Activated T-helper 17 cell treated with anti-CD3 and anti-CD28 coated beads, Interleukin-2, amount 50 U/mL, for 72 hours (primary cell): ENCODE measurements around the gene NXNL1. TPM values are rescaled to one million over a fixed set of nuclear protein-coding genes. Genes with fewer than 3 reads are reported as not detected.
"Not testable (repeated sequence)": the region's sequence is repeated elsewhere in the genome, so short reads cannot be mapped to it uniquely, and the experiment has no call there.

ENCODE experiments used
- ATAC-seq: fragments of 150-1000 bp; cut with Tn5 transposase; replicated peaks from 2 replicates; pipeline ENCODE4 v1.10.0; 2021; ENCODE audit warnings: mild to moderate bottlenecking, moderate library complexity
- H3K27ac Mint-ChIP-seq: one replicate; pipeline ENCODE4 v1.8.0; 2022; ENCODE audit warnings: mixed read lengths
- H3K27me3 Mint-ChIP-seq: one replicate; pipeline ENCODE4 v1.8.0; 2022; ENCODE audit warnings: mixed read lengths
- H3K36me3 Mint-ChIP-seq: one replicate; pipeline ENCODE4 v1.8.0; 2022; ENCODE audit warnings: low read depth, mild to moderate bottlenecking, mixed read lengths
- H3K4me1 Mint-ChIP-seq: one replicate; pipeline ENCODE4 v1.8.0; 2022; ENCODE audit warnings: mixed read lengths
- H3K4me3 Mint-ChIP-seq: one replicate; pipeline ENCODE4 v1.8.0; 2022; ENCODE audit warnings: mild to moderate bottlenecking, mixed read lengths
- H3K9me3 Mint-ChIP-seq: one replicate; pipeline ENCODE4 v1.8.0; 2022; ENCODE audit warnings: mixed read lengths
- total RNA-seq, 2 donors: library from RNA; stranded (reverse); gene quantifications; one replicate each; pipeline ENCODE4 v1.2.3, GENCODE V29; 2022

NXNL1 gene
- total RNA-seq, 2 donors from 2014 or later = not detected

DNA sequence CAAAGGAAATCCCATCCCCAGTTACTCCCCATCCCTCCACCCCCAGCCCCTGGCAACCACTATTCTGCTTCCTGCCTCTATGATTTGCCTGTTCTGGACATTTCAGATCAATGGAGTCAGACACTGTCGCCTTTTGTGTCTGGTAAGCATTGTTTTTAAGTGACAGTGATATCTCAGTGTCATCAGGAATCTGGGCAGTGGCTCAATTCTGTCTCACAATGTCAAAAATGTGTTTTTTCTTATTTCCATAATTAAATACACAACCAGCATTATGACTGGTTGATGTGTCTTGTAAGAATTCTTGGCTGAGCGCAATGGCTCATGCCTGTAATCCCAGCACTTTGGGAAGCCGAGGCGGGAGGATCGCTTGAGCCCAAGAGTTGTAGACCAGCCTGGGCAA lies 30.6 kb upstream of the NXNL1 start:
- H3K4me1 Mint-ChIP-seq = peaks cover 13% of the 10 kb centered on the region

DNA sequence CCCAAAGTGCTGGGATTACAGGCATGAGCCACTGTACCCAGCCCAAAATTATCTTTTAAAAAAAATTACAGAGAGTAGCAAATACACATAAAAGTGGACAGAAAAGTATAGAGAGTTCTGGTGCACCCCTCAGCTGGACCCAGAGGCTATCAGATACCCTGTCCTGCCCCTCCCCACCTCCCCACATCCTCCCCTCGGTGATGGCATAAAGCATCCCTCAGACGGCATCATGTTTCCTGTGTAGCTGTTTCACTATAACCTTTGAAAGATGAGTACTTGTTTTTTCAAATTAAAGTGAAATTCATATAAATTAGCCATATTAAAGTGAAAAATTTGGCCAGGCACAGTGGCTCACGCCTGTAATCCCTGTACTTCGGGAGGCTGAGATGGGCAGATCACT lies 29.7 kb upstream of the NXNL1 start:
- H3K4me1 Mint-ChIP-seq = peaks cover 13% of the 10 kb centered on the region
- no peaks in the 10 kb centered on the region for H3K27me3 Mint-ChIP-seq
- H3K9me3 Mint-ChIP-seq = no peaks in the 10 kb centered on the region
- no peak overlapping the region for H3K27ac Mint-ChIP-seq
- H3K36me3 Mint-ChIP-seq = no peaks in the 10 kb centered on the region
- ATAC-seq = peak; percentile 37
- H3K4me3 Mint-ChIP-seq = no peak overlapping the region

More for the DNA sequence above, 30.6 kb upstream of the NXNL1 start:
- Mint-ChIP-seq H3K27ac (peak overlapping the region; percentile 24), H3K27me3 (no peaks in the 10 kb centered on the region), H3K9me3 (no peaks in the 10 kb centered on the region), H3K4me3 (no peak overlapping the region), H3K36me3 (no peaks in the 10 kb centered on the region)
- no peak for ATAC-seq

DNA sequence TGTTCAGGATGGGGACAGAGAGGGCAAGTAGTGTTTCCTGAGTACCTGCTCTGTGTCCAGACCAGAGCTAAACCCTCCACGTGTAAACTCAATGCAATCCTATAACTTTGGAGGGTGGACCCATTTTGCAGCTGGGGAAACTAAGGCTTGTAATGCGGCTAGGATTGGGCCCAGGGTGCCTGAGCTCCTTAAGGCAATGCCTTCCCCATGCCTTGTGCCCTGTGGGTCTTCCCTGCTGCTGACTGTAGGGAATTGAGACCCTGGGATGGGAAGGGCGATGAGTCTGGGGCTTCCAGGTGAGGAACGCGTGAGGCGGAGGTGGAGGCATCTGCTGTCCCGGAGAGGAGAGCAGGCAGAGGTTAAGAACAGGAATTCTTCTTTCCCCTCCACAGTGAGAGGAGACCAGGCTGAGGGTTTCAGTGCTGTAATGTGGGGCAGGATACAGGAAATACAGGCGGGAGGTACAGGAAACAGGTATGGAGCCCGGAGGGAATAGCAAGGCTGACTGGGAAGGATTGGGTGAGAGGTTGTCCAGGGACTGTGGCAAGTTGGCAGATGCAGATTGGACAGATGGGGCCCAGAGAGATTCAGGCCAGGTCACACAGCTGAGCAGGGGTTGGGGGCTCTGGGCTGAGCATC lies 28.8 kb upstream of the NXNL1 start:
- Mint-ChIP-seq H3K36me3 (no peaks in the 10 kb centered on the region), H3K4me3 (peak overlapping the region; percentile 39), H3K27ac (peak overlapping the region; percentile 83), H3K27me3 (no peaks in the 10 kb centered on the region), H3K9me3 (no peaks in the 10 kb centered on the region), H3K4me1 (peaks cover 13% of the 10 kb centered on the region)
- no peak for ATAC-seq

DNA sequence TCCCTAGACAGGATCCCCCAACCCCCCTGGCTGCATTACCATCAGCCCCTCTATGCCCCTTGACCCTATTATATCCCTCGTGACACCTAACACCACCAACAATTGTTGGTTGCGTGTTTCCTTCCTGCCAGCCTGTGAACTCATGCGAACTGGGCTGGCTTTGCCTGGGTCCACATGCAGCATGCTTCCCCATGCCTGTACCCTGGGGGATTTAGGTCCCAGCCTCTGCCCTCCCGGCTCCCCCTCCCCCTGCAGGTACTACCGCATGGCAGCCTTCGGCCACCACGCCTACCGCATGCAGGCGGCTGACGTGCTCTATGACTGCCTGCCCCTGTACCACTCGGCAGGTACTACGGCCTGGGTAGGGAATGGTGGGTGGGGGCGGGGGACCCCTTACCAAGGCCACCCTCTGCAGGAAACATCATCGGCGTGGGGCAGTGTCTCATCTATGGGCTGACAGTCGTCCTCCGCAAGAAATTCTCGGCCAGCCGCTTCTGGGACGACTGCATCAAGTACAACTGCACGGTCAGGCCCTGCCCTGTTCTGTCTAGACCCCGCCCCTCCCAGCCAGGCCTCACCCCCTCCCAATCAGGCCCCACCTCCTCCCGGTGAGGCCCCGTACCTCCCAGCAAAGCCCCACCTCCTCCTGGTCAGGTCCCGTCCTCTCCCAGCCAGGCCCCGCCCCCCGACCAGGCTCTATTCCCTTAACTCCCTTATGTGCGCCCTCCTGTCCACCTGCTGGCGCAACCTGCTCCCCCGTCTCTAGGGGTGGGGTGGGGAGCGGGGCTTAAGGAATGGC lies 28.1 kb upstream of the NXNL1 start:
- Mint-ChIP-seq H3K36me3 (no peaks in the 10 kb centered on the region), H3K4me3 (peak overlapping the region; percentile 39), H3K9me3 (no peaks in the 10 kb centered on the region), H3K27ac (peak overlapping the region; percentile 83), H3K4me1 (peaks cover 13% of the 10 kb centered on the region), H3K27me3 (no peaks in the 10 kb centered on the region)
- ATAC-seq = peak; percentile 95

DNA sequence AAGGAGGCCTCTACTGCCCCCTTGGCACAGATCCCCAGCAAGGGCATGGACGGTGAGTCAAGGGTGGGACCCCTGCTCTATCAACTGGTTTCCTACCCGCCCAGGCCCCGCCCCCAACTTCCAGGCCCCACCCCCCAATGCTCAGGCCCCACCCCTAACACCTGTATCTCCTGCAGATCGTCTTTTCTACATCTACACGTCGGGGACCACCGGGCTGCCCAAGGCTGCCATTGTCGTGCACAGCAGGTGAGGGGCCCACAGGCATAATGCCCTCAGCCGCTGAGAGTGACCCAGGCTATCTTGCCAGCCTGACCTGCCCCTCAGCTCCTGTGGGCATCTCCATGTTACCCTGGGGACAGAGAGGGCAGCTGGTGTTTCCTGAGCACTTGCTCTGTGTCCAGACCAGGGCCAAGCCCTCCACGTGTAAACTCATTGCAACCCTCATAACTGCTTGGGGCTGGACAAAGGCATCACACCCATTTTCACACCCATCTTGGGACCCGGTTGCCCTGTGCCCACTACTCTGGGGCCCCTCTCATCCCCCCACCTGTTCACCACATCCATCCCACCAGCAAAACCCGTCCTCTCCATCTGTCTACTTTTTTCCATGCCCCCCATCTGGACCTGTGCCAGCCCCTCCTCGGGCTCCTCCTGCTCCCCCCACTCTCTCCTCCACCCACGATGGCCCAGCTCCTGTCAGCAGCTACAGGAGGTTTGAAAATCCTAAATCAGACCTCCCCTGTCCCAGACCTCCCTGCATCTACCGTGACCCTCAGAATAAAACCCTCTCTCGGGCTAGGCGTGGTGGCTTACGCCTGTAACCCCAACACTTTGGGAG lies 26.8 kb upstream of the NXNL1 start:
- no peak overlapping the region for H3K4me3 Mint-ChIP-seq

DNA sequence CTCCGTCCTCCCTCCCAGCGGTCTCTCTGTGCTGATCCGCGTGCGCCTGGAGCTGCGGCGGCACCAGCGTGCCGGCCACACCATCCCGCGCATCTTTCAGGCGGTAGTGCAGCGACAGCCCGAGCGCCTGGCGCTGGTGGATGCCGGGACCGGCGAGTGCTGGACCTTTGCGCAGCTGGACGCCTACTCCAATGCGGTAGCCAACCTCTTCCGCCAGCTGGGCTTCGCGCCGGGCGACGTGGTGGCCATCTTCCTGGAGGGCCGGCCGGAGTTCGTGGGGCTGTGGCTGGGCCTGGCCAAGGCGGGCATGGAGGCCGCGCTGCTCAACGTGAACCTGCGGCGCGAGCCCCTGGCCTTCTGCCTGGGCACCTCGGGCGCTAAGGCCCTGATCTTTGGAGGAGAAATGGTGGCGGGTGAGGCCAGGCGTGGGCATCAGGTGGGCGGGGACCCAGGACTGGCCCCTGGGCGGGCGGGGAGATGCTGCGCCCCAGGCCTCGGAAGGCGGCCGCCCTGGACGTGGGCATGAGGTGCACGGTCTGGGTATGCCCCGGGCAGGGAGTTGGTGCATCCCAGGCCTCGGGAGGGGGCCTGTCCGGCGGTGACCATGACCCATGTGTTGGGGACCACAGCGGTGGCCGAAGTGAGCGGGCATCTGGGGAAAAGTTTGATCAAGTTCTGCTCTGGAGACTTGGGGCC lies 26.0 kb upstream of the NXNL1 start:
- Mint-ChIP-seq H3K9me3 (no peaks in the 10 kb centered on the region), H3K36me3 (no peaks in the 10 kb centered on the region), H3K4me1 (peaks cover 13% of the 10 kb centered on the region), H3K27me3 (no peaks in the 10 kb centered on the region), H3K4me3 (no peak overlapping the region), H3K27ac (no peak overlapping the region)
- no peak for ATAC-seq

More for the DNA sequence above, 26.8 kb upstream of the NXNL1 start:
- peak overlapping the region; percentile 9 for H3K27ac Mint-ChIP-seq
- no peaks in the 10 kb centered on the region for H3K27me3 Mint-ChIP-seq
- no peaks in the 10 kb centered on the region for H3K36me3 Mint-ChIP-seq
- H3K4me1 Mint-ChIP-seq = peaks cover 13% of the 10 kb centered on the region
- ATAC-seq = no peak
- H3K9me3 Mint-ChIP-seq = no peaks in the 10 kb centered on the region

DNA sequence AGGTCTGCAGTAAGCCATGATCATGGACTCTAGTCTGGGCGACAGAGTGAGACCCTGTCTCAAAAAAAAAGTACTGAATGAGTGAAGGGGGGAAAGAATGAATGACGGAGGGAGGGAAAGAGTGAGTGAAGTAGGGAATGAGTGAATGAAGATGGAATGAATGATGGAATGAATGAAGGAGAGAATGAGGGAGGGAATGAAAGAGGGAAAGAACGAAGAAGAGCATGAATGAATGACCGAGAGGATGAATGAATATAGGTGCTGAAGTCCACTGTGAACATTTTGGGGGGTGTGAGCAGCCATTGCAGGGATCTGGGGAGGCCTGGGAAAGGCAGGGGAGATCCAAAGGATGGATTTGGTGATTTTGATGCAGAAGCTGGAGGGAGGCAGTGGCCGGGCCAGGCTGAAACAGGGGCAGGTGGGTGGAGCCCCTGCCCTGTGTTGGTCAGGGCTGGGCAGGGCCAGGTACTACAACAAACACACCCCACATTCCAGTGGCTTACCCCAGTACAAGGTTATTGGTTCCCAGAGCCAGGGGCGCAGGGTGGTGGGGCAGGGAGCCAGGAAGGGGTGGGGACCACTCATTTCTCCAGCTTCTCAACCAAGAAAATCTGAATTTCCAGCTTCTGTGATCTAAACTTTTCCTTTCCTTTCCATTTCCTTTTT lies 23.9 kb upstream of the NXNL1 start:
- Mint-ChIP-seq H3K27ac (no peak overlapping the region), H3K4me1 (peaks cover 10% of the 10 kb centered on the region), H3K27me3 (no peaks in the 10 kb centered on the region), H3K4me3 (no peak overlapping the region), H3K9me3 (no peaks in the 10 kb centered on the region), H3K36me3 (no peaks in the 10 kb centered on the region)
- ATAC-seq = no peak

DNA sequence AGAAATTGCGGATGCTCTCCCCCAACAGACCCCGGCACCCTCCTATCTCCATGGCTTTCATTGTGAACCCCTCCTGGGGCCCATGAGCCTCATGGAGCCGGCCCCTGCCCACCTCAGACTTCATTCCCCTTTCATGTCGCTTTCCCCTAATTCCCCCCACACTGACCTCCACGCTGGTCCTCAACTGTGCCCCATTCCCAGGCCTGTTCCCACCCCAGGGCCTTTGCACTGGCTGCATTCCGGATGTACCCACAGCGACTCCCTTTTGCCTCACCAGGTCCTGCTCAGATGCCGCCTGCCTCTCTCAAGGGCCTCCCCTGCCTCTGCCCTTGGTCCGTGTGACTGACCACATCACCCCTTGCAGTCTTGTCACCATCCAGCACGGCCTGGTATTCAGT lies 22.9 kb upstream of the NXNL1 start:
- no peaks in the 10 kb centered on the region for H3K36me3 Mint-ChIP-seq
- H3K4me1 Mint-ChIP-seq = peaks cover 5% of the 10 kb centered on the region
- H3K9me3 Mint-ChIP-seq = no peaks in the 10 kb centered on the region
- ATAC-seq = no peak
- no peaks in the 10 kb centered on the region for H3K27me3 Mint-ChIP-seq
- H3K4me3 Mint-ChIP-seq = no peak overlapping the region
- H3K27ac Mint-ChIP-seq = no peak overlapping the region

DNA sequence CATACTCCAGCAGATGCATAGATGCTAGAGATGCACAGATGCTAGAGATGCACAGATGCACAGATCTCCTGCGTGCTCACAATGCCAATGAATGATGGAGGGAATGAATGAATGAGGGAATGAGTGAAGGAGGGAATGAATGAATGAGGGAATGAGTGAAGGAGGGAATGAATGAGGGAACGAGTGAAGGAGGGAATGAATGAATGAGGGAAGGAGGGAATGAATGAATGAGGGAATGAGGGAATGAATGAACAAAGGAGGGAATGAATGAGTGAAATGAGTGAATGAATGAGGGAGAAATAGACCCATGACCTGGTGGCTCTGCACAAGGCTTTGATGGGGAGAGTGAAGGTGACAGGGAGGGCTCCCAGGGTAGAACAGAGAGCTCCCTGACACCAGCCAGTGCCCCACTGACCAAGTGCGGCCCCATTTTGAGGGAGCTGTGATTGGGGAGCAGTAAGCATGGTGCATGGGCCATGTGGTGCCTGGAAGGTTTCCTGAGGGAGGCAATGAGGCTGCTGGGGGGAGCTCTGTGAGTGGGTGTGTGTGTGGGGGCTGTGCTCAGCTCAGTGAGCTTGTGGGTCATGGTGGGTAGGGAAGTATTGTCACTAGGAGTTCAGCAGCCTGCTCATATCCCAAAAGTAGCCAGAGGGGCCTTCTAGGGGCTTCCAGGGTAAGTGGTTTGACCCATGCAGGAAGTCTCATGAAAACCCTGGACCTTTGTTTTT lies 22.3 kb upstream of the NXNL1 start:
- H3K27me3 Mint-ChIP-seq = no peaks in the 10 kb centered on the region
- H3K9me3 Mint-ChIP-seq = no peaks in the 10 kb centered on the region
- H3K36me3 Mint-ChIP-seq = no peaks in the 10 kb centered on the region
- H3K4me3 Mint-ChIP-seq = no peak overlapping the region
- ATAC-seq = no peak
- peaks cover under 1% of the 10 kb centered on the region for H3K4me1 Mint-ChIP-seq
- H3K27ac Mint-ChIP-seq = no peak overlapping the region

DNA sequence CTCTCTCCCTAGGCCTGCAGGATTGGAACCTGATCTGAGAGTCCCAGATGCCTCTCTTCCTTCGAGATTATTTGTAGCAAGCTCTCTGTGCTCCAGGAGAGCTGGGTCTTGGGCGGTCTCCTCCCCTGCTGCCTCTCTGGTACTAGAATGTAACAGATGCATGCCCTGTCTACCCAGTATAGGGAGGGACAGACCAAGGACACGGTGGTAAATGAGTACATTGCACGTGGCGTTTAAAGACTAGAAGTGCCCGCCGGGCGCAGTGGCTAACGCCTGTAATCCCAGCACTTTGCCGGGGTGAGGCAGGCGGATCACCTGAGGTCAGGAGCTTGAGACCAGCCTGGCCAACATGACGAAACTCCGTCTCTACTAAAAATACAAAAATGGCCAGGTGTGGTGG lies 21.3 kb upstream of the NXNL1 start:
- Mint-ChIP-seq H3K4me1 (no peaks in the 10 kb centered on the region), H3K4me3 (no peak overlapping the region), H3K27me3 (no peaks in the 10 kb centered on the region), H3K9me3 (no peaks in the 10 kb centered on the region), H3K36me3 (no peaks in the 10 kb centered on the region), H3K27ac (no peak overlapping the region)
- ATAC-seq = no peak

DNA sequence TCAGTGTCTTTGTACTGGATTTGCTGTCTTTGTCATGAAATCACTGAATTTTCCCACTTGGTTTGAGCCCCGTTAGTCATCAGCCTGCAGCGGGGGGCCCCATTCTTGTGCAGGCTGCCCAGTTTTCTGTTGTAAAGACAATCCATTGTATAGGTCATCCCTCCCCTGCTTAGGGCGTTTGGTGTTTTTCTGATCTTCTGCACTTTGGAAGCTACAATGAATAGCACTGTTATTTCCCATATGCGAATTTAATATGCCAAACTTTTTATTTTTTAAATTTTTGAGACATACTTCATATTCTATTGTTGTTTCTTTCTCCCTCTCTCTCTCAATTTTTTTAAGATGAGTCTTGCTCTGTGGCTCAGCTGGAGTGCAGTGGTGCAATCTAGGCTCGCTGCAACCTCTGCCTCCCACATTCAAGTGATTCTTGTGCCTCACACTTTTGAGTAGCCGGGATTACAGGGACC lies 18.6 kb upstream of the NXNL1 start:
- no peaks in the 10 kb centered on the region for H3K4me1 Mint-ChIP-seq
- H3K4me3 Mint-ChIP-seq = no peak overlapping the region
- no peaks in the 10 kb centered on the region for H3K9me3 Mint-ChIP-seq
- ATAC-seq = no peak
- H3K27me3 Mint-ChIP-seq = no peaks in the 10 kb centered on the region
- no peaks in the 10 kb centered on the region for H3K36me3 Mint-ChIP-seq
- H3K27ac Mint-ChIP-seq = no peak overlapping the region

DNA sequence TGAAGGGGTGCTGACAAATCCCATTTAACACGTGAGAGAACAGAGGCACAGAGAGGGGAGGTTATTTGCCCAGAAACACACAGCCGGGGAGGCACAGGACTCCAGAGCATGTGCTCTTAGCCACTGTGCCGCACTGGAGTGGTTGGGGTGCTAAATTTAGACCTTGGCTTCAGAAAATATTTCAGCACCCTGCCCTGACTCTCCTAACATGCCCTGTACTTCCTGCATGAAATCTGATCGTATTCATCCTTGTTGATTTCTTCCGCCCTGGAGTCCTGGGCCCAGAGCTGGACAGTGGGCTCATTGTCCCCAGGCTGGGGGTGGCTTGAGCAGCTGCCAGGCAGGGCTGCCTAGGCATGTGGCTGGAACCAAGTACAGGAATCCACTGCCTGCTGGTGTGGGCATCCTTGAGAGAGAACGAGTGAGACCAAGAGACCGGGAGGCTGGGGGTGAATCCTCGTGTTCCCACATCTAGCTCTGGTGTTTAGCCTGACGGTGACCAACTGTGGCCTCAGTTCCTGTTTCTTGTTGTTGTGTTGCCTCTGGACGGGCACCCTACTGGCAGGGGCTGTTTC lies 14.9 kb upstream of the NXNL1 start:
- no peak overlapping the region for H3K27ac Mint-ChIP-seq
- H3K9me3 Mint-ChIP-seq = no peaks in the 10 kb centered on the region
- no peak for ATAC-seq
- H3K36me3 Mint-ChIP-seq = no peaks in the 10 kb centered on the region
- H3K4me3 Mint-ChIP-seq = no peak overlapping the region
- peaks cover 5% of the 10 kb centered on the region for H3K4me1 Mint-ChIP-seq
- H3K27me3 Mint-ChIP-seq = no peaks in the 10 kb centered on the region

DNA sequence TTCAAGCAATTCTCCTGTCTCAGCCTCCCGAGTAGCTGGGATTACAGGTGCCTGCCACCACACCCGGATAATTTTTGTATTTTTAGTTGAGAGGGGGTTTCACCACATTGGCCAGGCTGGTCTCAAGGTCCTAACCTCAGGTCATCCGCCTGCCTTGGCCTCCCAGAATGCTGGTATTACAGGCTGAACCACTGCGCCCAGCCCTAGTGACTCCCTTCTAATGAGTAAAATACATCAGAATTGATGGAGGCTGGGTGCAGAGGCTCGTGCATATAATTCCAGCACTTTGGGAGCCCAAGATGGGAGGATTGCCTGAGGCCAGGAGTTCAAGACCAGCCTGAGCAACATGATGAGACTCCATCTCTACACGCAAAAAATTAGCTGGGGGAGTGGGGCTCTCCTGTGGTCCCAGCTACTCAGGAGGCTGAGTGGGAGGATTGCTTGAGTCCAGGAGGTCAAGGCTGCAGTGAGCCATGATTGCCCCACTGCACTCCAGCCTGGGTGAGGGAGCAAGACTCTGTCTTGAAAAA lies 14.3 kb upstream of the NXNL1 start:
- H3K9me3 Mint-ChIP-seq, H3K4me3 Mint-ChIP-seq, H3K27me3 Mint-ChIP-seq, H3K36me3 Mint-ChIP-seq, H3K27ac Mint-ChIP-seq, H3K4me1 Mint-ChIP-seq, ATAC-seq: not testable (repeated sequence)
